Endodermal cell (in vitro differentiated cells): ENCODE data around the gene KCNMB4. TPM values are rescaled to one million over a fixed set of nuclear protein-coding genes. Genes with fewer than 3 reads are reported as not detected.

Experiments used
- DNase-seq: peaks from one replicate; pipeline ENCODE4 v3.0.0-alpha.2; 2017
- H3K27ac ChIP-seq: 2 replicates; pipeline ENCODE4 v1.5.1; 2013; ENCODE audit warnings: mild to moderate bottlenecking, low read depth, low read length, moderate library complexity
- H3K27me3 ChIP-seq: 2 replicates; pipeline ENCODE4 v1.6.1; 2013; ENCODE audit warnings: mild to moderate bottlenecking, low read length, moderate library complexity; ENCODE audit not compliant: insufficient read depth, control insufficient read depth, poor library complexity, severe bottlenecking
- H3K36me3 ChIP-seq: 2 replicates; pipeline ENCODE4 v1.7.0; 2013; ENCODE audit warnings: mild to moderate bottlenecking, low read length, moderate library complexity; ENCODE audit not compliant: control insufficient read depth, insufficient read depth
- H3K4me1 ChIP-seq: one replicate; pipeline ENCODE4 v1.7.0; 2013; ENCODE audit warnings: low read length; ENCODE audit not compliant: control insufficient read depth, insufficient read depth
- H3K4me3 ChIP-seq: 2 replicates; pipeline ENCODE4 v1.5.1; 2013; ENCODE audit warnings: mild to moderate bottlenecking, low read length, moderate library complexity
- H3K9ac ChIP-seq: 2 replicates; pipeline ENCODE4 v1.6.1; 2013; ENCODE audit warnings: mild to moderate bottlenecking, low read length, moderate library complexity; ENCODE audit not compliant: poor library complexity, severe bottlenecking; ENCODE audit errors: extremely low read depth
- H3K9me3 ChIP-seq: 2 replicates; pipeline ENCODE4 v1.6.1; 2013; ENCODE audit warnings: mild to moderate bottlenecking, low read length, moderate library complexity; ENCODE audit not compliant: control insufficient read depth
- H3K27ac Mint-ChIP-seq: 2 replicates; pipeline ENCODE4 v1.8.0; 2020; ENCODE audit warnings: mixed read lengths
- H3K27me3 Mint-ChIP-seq: 2 replicates; pipeline ENCODE4 v1.8.0; 2021; ENCODE audit warnings: mild to moderate bottlenecking, mixed read lengths; ENCODE audit not compliant: insufficient read depth
- H3K36me3 Mint-ChIP-seq: 2 replicates; pipeline ENCODE4 v1.8.0; 2020; ENCODE audit warnings: low read depth, mixed read lengths
- H3K4me1 Mint-ChIP-seq: 2 replicates; pipeline ENCODE4 v1.8.0; 2020; ENCODE audit warnings: mixed read lengths
- H3K4me3 Mint-ChIP-seq: 2 replicates; pipeline ENCODE4 v1.8.0; 2020; ENCODE audit warnings: mild to moderate bottlenecking, moderate library complexity, mixed read lengths
- H3K9me3 Mint-ChIP-seq: 2 replicates; pipeline ENCODE4 v1.8.0; 2020; ENCODE audit warnings: mild to moderate bottlenecking, mixed read lengths
- CTCF ChIP-seq: fragments of 200-600 bp; sonication (generic); conservative IDR thresholded peaks from 2 replicates; pipeline ENCODE4 v1.5.0; 2021; ENCODE audit warnings: antibody characterized with exemption, mild to moderate bottlenecking
- WGBS, 2 experiments: methylation state at CpG; one replicate each; pipeline versions ENCODE4 v1.1.5 to v1.1.7; 2013; ENCODE audit warnings: missing lambda C conversion rate in 2 of 2, mixed read lengths in 1 of 2; ENCODE audit not compliant: insufficient coverage in 1 of 2, insufficient read length in 1 of 2; 5-methylcytosine and 5-hydroxymethylcytosine counted together
- total RNA-seq, 2 donors: library from RNA; stranded (reverse); fragmentation: NEBNext Ultra II Directional in 1 of 2; extraction: Animal tissue kit (Norgen Biotek cat#: 25700) in 1 of 2; gene quantifications; 2 replicates in 1 of 2; 3 replicates in 1 of 2; pipeline ENCODE4 v1.2.1, GENCODE V29; 2021

Gene KCNMB4
- total RNA-seq, 2 donors from 2014 or later, result 11.9 to 13.1 TPM

- 77 to 100% methylated on average over 3 to 6 of the region's 6 CpGs for WGBS, 2 experiments
- Mint-ChIP-seq H3K27me3 (no peaks in the 10 kb centered on the region), H3K36me3 (peaks cover 38% of the 10 kb centered on the region), H3K9me3 (no peaks in the 10 kb centered on the region), H3K27ac (no peak overlapping the region), H3K4me3 (no peak overlapping the region), H3K4me1 (peaks cover 2% of the 10 kb centered on the region)
- H3K27ac ChIP-seq, result no peak overlapping the region
- H3K36me3 ChIP-seq, result peaks cover 26% of the 10 kb centered on the region
- no peak overlapping the region for H3K4me3 ChIP-seq
- no peaks in the 10 kb centered on the region for H3K9me3 ChIP-seq
- H3K27me3 ChIP-seq, result no peaks in the 10 kb centered on the region
- no peak for TF ChIP-seq CTCF
- no peaks in the 10 kb centered on the region for H3K4me1 ChIP-seq
- no peak for DNase-seq
- no peak overlapping the region for H3K9ac ChIP-seq
These were observed 33.2 kb downstream of the KCNMB4 start for GRCh38 chr12:70399311-70399710.

GRCh38 chr12:70400124-70400523, 34.0 kb downstream of the KCNMB4 start:
- H3K36me3 Mint-ChIP-seq, result peaks cover 44% of the 10 kb centered on the region
- no peak overlapping the region for H3K27ac Mint-ChIP-seq
- DNase-seq, result no peak
- no peaks in the 10 kb centered on the region for H3K4me1 ChIP-seq
- no peak overlapping the region for H3K27ac ChIP-seq
- WGBS, 2 experiments, result 60 to 89% methylated on average over 2 to 3 of the region's 3 CpGs
- no peaks in the 10 kb centered on the region for H3K27me3 ChIP-seq
- H3K9ac ChIP-seq, result no peak overlapping the region
- no peak overlapping the region for H3K4me3 ChIP-seq
- no peak for TF ChIP-seq CTCF
- peaks cover 2% of the 10 kb centered on the region for H3K4me1 Mint-ChIP-seq
- no peak overlapping the region for H3K4me3 Mint-ChIP-seq
- H3K27me3 Mint-ChIP-seq, result no peaks in the 10 kb centered on the region
- H3K9me3 Mint-ChIP-seq, result no peaks in the 10 kb centered on the region
- H3K36me3 ChIP-seq, result peaks cover 26% of the 10 kb centered on the region
- no peaks in the 10 kb centered on the region for H3K9me3 ChIP-seq

- WGBS, 2 experiments, result 91 to 100% methylated on average over 1 of the region's 1 CpG
- no peaks in the 10 kb centered on the region for H3K27me3 Mint-ChIP-seq
- H3K36me3 Mint-ChIP-seq, result peaks cover 54% of the 10 kb centered on the region
- peaks cover 2% of the 10 kb centered on the region for H3K4me1 Mint-ChIP-seq
- H3K27me3 ChIP-seq, result no peaks in the 10 kb centered on the region
- no peak overlapping the region for H3K4me3 ChIP-seq
- H3K9ac ChIP-seq, result no peak overlapping the region
- no peak for DNase-seq
- peaks cover 31% of the 10 kb centered on the region for H3K36me3 ChIP-seq
- no peak for TF ChIP-seq CTCF
- no peaks in the 10 kb centered on the region for H3K4me1 ChIP-seq
- no peaks in the 10 kb centered on the region for H3K9me3 ChIP-seq
- no peak overlapping the region for H3K4me3 Mint-ChIP-seq
- no peaks in the 10 kb centered on the region for H3K9me3 Mint-ChIP-seq
- H3K27ac Mint-ChIP-seq, result no peak overlapping the region
- no peak overlapping the region for H3K27ac ChIP-seq
These were observed 36.5 kb downstream of the KCNMB4 start for GRCh38 chr12:70402597-70402996.
